GM08714 (cell line): ENCODE results near the gene PKN1.

Experiments
- H3K4me3 ChIP-seq: fragments of 200-500 bp; sonication (Bioruptor generic); 2 replicates; pipeline ENCODE4 v1.5.1; 2014; ENCODE audit warnings: mild to moderate bottlenecking, low read length, inconsistent platforms
- ZNF274 ChIP-seq: IDR thresholded peaks from 2 replicates; pipeline ENCODE4 v1.6.1; 2012; ENCODE audit warnings: mild to moderate bottlenecking, low read depth, low read length

Gene PKN1

GRCh38 chr19:14520543-14520942, 87.4 kb downstream of the PKN1 start:
- no peak overlapping the region for H3K4me3 ChIP-seq
- no peak for TF ChIP-seq ZNF274
